ENCODE results near the gene RBMS1. TPM values are rescaled to one million over a fixed set of nuclear protein-coding genes. Genes with fewer than 3 reads are reported as not detected.

The RBMS1 gene
- total and polyA plus RNA-seq, 5 experiments from 2014 or later = 80.0 to 125 (median 106) TPM

- no peaks in the 10 kb centered on the region for H3K27me3 Mint-ChIP-seq
- H3K9me3 Mint-ChIP-seq = no peaks in the 10 kb centered on the region
- peaks cover 0 to 4% (median 0%) of the 10 kb centered on the region in 3 donors for H3K36me3 Mint-ChIP-seq
- ATAC-seq (no peak), DNase-seq (no peak)
- H3K4me3 Mint-ChIP-seq = peak overlapping the region in 6 of 10 donors; percentile 0 to 63 (median 43)
- H3K4me1 Mint-ChIP-seq = peaks cover 31 to 95% (median 90%) of the 10 kb centered on the region in 4 donors
- POLR2A ChIA-PET = no interaction called here
- H3K27ac Mint-ChIP-seq = peak overlapping the region in 9 of 10 donors; percentile 15 to 80 (median 55)
Measured at GRCh38 chr2:160380000-160380570, 113.5 kb downstream of the RBMS1 start.

- DNase-seq = no peak
- Mint-ChIP-seq H3K27me3 (no peaks in the 10 kb centered on the region), H3K27ac (peak overlapping the region in 8 of 10 donors; percentile 4 to 74 (median 52)), H3K36me3 (peaks cover 0 to 4% (median 0%) of the 10 kb centered on the region in 3 donors), H3K4me3 (peak overlapping the region in 2 of 10 donors; percentile 8 to 14), H3K4me1 (peaks cover 31 to 92% (median 88%) of the 10 kb centered on the region in 4 donors), H3K9me3 (no peaks in the 10 kb centered on the region)
- POLR2A ChIA-PET = no interaction called here
- no peak for ATAC-seq
Measured at GRCh38 chr2:160379399-160379798, 114.2 kb downstream of the RBMS1 start.

GRCh38 chr2:160377204-160377995 lies 116.2 kb downstream of the RBMS1 start:
- H3K4me1 Mint-ChIP-seq = peaks cover 42 to 96% (median 91%) of the 10 kb centered on the region in 4 donors
- H3K27ac Mint-ChIP-seq = peak overlapping the region in 6 of 10 donors; percentile 30 to 68 (median 51)
- H3K4me3 Mint-ChIP-seq = no peak overlapping the region
- DNase-seq = no peak
- H3K27me3 Mint-ChIP-seq = no peaks in the 10 kb centered on the region
- ATAC-seq = no peak
- H3K36me3 Mint-ChIP-seq = peaks cover 0 to 4% (median 0%) of the 10 kb centered on the region in 3 donors
- POLR2A ChIA-PET = interaction anchor here (1.7 kb wide), 1 partner anchor 52 kb away, joined by 6 read pairs; no protein-coding TSS in a partner anchor
- no peaks in the 10 kb centered on the region for H3K9me3 Mint-ChIP-seq

- POLR2A ChIA-PET = interaction anchor here (0.6 to 1.0 kb wide), 2 partner anchors 10 to 169 kb away, joined by 3 read pairs; no protein-coding TSS in a partner anchor
- H3K36me3 Mint-ChIP-seq = peaks cover 0 to 4% (median 0%) of the 10 kb centered on the region in 3 donors
- H3K4me1 Mint-ChIP-seq = peaks cover 43 to 96% (median 91%) of the 10 kb centered on the region in 4 donors
- no peak for DNase-seq
- H3K4me3 Mint-ChIP-seq = peak overlapping the region in 1 of 10 donors; percentile 52
- no peaks in the 10 kb centered on the region for H3K9me3 Mint-ChIP-seq
- H3K27me3 Mint-ChIP-seq = no peaks in the 10 kb centered on the region
- ATAC-seq = no peak
- H3K27ac Mint-ChIP-seq = peak overlapping the region in 5 of 10 donors; percentile 13 to 68 (median 53)
Measured at GRCh38 chr2:160376576-160376975, 117.0 kb downstream of the RBMS1 start.

GRCh38 chr2:160375802-160376469 lies 117.7 kb downstream of the RBMS1 start:
- Mint-ChIP-seq H3K27me3 (no peaks in the 10 kb centered on the region), H3K36me3 (peaks cover 0 to 4% (median 0%) of the 10 kb centered on the region in 3 donors), H3K4me3 (peak overlapping the region in 9 of 10 donors; percentile 1 to 69 (median 39)), H3K9me3 (no peaks in the 10 kb centered on the region), H3K27ac (peak overlapping the region in 4 of 10 donors; percentile 31 to 76 (median 62)), H3K4me1 (peaks cover 41 to 96% (median 91%) of the 10 kb centered on the region in 4 donors)
- peak in 1 of 10 donors; percentile 22 for DNase-seq
- ATAC-seq = peak in 1 of 2 donors; percentile 76
- POLR2A ChIA-PET = interaction anchor here (0.6 to 1.7 kb wide), 4 partner anchors 11 to 170 kb away, joined by 3 to 11 read pairs (median 3); no protein-coding TSS in a partner anchor

- ATAC-seq (no peak), DNase-seq (no peak)
- peak overlapping the region in 2 of 10 donors; percentile 20 to 30 for H3K4me3 Mint-ChIP-seq
Measured at GRCh38 chr2:160375037-160375436, 118.6 kb downstream of the RBMS1 start.

GRCh38 chr2:160373666-160374065 lies 119.9 kb downstream of the RBMS1 start:
- Mint-ChIP-seq H3K27ac (peak overlapping the region in 6 of 10 donors; percentile 2 to 77 (median 42)), H3K27me3 (no peaks in the 10 kb centered on the region), H3K4me1 (peaks cover 43 to 95% (median 89%) of the 10 kb centered on the region in 4 donors), H3K9me3 (no peaks in the 10 kb centered on the region), H3K4me3 (peak overlapping the region in 9 of 10 donors; percentile 2 to 69 (median 29)), H3K36me3 (no peaks in the 10 kb centered on the region)
- no peak for DNase-seq
- no peak for ATAC-seq
- POLR2A ChIA-PET = no interaction called here

More at GRCh38 chr2:160375037-160375436, 118.6 kb downstream of the RBMS1 start:
- Mint-ChIP-seq H3K36me3 (peaks cover 0 to 2% (median 0%) of the 10 kb centered on the region in 3 donors), H3K4me1 (peaks cover 38 to 95% (median 89%) of the 10 kb centered on the region in 4 donors), H3K27ac (peak overlapping the region in 3 of 10 donors; percentile 12 to 63 (median 61)), H3K27me3 (no peaks in the 10 kb centered on the region), H3K9me3 (no peaks in the 10 kb centered on the region)
- POLR2A ChIA-PET = interaction anchor here (0.6 to 1.7 kb wide), 2 partner anchors 32 to 113 kb away, joined by 3 to 11 read pairs; no protein-coding TSS in a partner anchor

GRCh38 chr2:160373263-160373662 lies 120.3 kb downstream of the RBMS1 start:
- Mint-ChIP-seq H3K4me1 (peaks cover 43 to 94% (median 89%) of the 10 kb centered on the region in 4 donors), H3K36me3 (no peaks in the 10 kb centered on the region), H3K4me3 (peak overlapping the region in 7 of 10 donors; percentile 2 to 66 (median 25)), H3K9me3 (no peaks in the 10 kb centered on the region), H3K27me3 (no peaks in the 10 kb centered on the region), H3K27ac (peak overlapping the region in 6 of 10 donors; percentile 0 to 77 (median 22))
- no peak for DNase-seq
- POLR2A ChIA-PET = no interaction called here
- ATAC-seq = no peak

GRCh38 chr2:160372585-160372984 lies 121.0 kb downstream of the RBMS1 start:
- ATAC-seq (no peak), DNase-seq (no peak)
- Mint-ChIP-seq H3K4me3 (peak overlapping the region in 6 of 10 donors; percentile 3 to 59 (median 26)), H3K36me3 (no peaks in the 10 kb centered on the region), H3K27ac (peak overlapping the region in 5 of 10 donors; percentile 42 to 80 (median 50)), H3K9me3 (no peaks in the 10 kb centered on the region), H3K4me1 (peaks cover 49 to 95% (median 90%) of the 10 kb centered on the region in 4 donors), H3K27me3 (no peaks in the 10 kb centered on the region)
- POLR2A ChIA-PET = no interaction called here

- DNase-seq (no peak), ATAC-seq (no peak)
- H3K9me3 Mint-ChIP-seq = no peaks in the 10 kb centered on the region
- H3K36me3 Mint-ChIP-seq = peaks cover 0 to 2% (median 0%) of the 10 kb centered on the region in 3 donors
- peak overlapping the region in 2 of 10 donors; percentile 3 to 54 for H3K4me3 Mint-ChIP-seq
- H3K4me1 Mint-ChIP-seq = peaks cover 45 to 94% (median 86%) of the 10 kb centered on the region in 4 donors
- H3K27ac Mint-ChIP-seq = peak overlapping the region in 3 of 10 donors; percentile 37 to 70 (median 49)
- no peaks in the 10 kb centered on the region for H3K27me3 Mint-ChIP-seq
- POLR2A ChIA-PET = no interaction called here
Measured at GRCh38 chr2:160372010-160372356, 121.6 kb downstream of the RBMS1 start.

- POLR2A ChIA-PET = no interaction called here
- Mint-ChIP-seq H3K36me3 (peaks cover 0 to 7% (median 0%) of the 10 kb centered on the region in 3 donors), H3K4me1 (peaks cover 45 to 95% (median 83%) of the 10 kb centered on the region in 4 donors), H3K9me3 (no peaks in the 10 kb centered on the region), H3K27me3 (no peaks in the 10 kb centered on the region), H3K4me3 (no peak overlapping the region), H3K27ac (peak overlapping the region in 7 of 10 donors; percentile 7 to 61 (median 41))
- ATAC-seq = no peak
- DNase-seq = no peak
Measured at GRCh38 chr2:160371251-160372009, 122.2 kb downstream of the RBMS1 start.
